Keratinocyte (primary cell): Measurements from ENCODE around the gene BRIP1. TPM values are rescaled to one million over a fixed set of nuclear protein-coding genes. Genes with fewer than 3 reads are reported as not detected.

Source experiments
- DNase-seq: peaks from one replicate; pipeline ENCODE4 v3.0.0-alpha.2; 2011; ENCODE audit warnings: low read depth, missing footprints, low spot score
- FAIRE-seq: peaks from 2 replicates; lab custom pipeline; 2011; peaks lifted over from hg19 to GRCh38; lab: Jason Lieb, UNC
- H2AFZ ChIP-seq: 2 replicates; pipeline ENCODE4 v1.6.0; 2012; ENCODE audit warnings: low read length, control low read depth, inconsistent platforms; ENCODE audit not compliant: control insufficient read depth
- H3K27ac ChIP-seq: 2 replicates; pipeline ENCODE4 v1.5.1; 2011; ENCODE audit warnings: low read length; ENCODE audit not compliant: control insufficient read depth, insufficient read depth
- H3K27me3 ChIP-seq: 3 replicates; pipeline ENCODE4 v1.6.0; 2011; ENCODE audit warnings: low read length; ENCODE audit not compliant: control insufficient read depth, insufficient read depth; ENCODE audit errors: extremely low read depth
- H3K36me3 ChIP-seq, 2 experiments: 2 replicates in 1 of 2; 3 replicates in 1 of 2; pipeline ENCODE4 v1.5.1; 2011; ENCODE audit warnings: low read length in 2 of 2, mild to moderate bottlenecking in 1 of 2; ENCODE audit not compliant: control insufficient read depth in 2 of 2, insufficient read depth in 2 of 2; ENCODE audit errors: extremely low read depth in 1 of 2
- H3K4me1 ChIP-seq: 3 replicates; pipeline ENCODE4 v1.5.1; 2011; ENCODE audit warnings: low read length; ENCODE audit not compliant: control insufficient read depth, insufficient read depth; ENCODE audit errors: extremely low read depth
- H3K4me2 ChIP-seq: 3 replicates; pipeline ENCODE4 v1.6.0; 2011; ENCODE audit warnings: low read depth, low read length; ENCODE audit not compliant: control insufficient read depth, insufficient read depth; ENCODE audit errors: extremely low read depth
- H3K4me3 ChIP-seq, 3 experiments: fragments of 200-600 bp in 1 of 3; sonication (generic) in 1 of 3; 2 replicates in 2 of 3; 3 replicates in 1 of 3; pipeline ENCODE4 v1.5.1; 2011 to 2016; ENCODE audit warnings: low read length in 3 of 3, mild to moderate bottlenecking in 3 of 3, control low read depth in 2 of 3, inconsistent platforms in 1 of 3, low read depth in 1 of 3, mixed read lengths in 1 of 3, mixed run types in 1 of 3, moderate library complexity in 1 of 3; ENCODE audit not compliant: control insufficient read depth in 2 of 3, insufficient read depth in 2 of 3; ENCODE audit errors: extremely low read depth in 1 of 3
- H3K79me2 ChIP-seq: 2 replicates; pipeline ENCODE4 v1.6.0; 2012; ENCODE audit warnings: low read length; ENCODE audit not compliant: control insufficient read depth, insufficient read depth
- H3K9ac ChIP-seq: 3 replicates; pipeline ENCODE4 v1.6.0; 2011; ENCODE audit warnings: low read length; ENCODE audit not compliant: control insufficient read depth, insufficient read depth; ENCODE audit errors: extremely low read depth
- H3K9me1 ChIP-seq: 3 replicates; pipeline ENCODE4 v1.6.0; 2011; ENCODE audit warnings: low read length; ENCODE audit not compliant: control insufficient read depth, insufficient read depth; ENCODE audit errors: extremely low read depth
- H3K9me3 ChIP-seq: 2 replicates; pipeline ENCODE4 v1.5.1; 2012; ENCODE audit warnings: low read depth, low read length; ENCODE audit not compliant: control insufficient read depth
- H4K20me1 ChIP-seq: 3 replicates; pipeline ENCODE4 v1.6.0; 2011; ENCODE audit warnings: low read length; ENCODE audit not compliant: control insufficient read depth, insufficient read depth; ENCODE audit errors: extremely low read depth
- EZH2 ChIP-seq: IDR thresholded peaks from one replicate; pipeline ENCODE4 v1.6.1; 2012; ENCODE audit warnings: inconsistent platforms, mild to moderate bottlenecking, low read length, moderate library complexity
- dilution Hi-C: fragments of 300-500 bp; cut with MboI; formaldehyde crosslinking; loops from one replicate; pipeline ENCODE4 v1.7.0; 2020; ENCODE audit warnings: low sequenced_read_pairs; ENCODE audit not compliant: extremely low pct_ligation_motif_present
- polyA plus RNA-seq, 5 experiments: library from polyadenylated mRNA; depleted of rRNA in 3 of 5; stranded (reverse) in 3 of 5; stranded (forward) in 1 of 5; unstranded in 1 of 5; fragments of >200 nt; gene quantifications; 1 replicate in 1 of 5; 2 replicates in 3 of 5; 3 replicates in 1 of 5; pipeline versions ENCODE4 v1.2.1 to v1.2.3, GENCODE V29; 2011 to 2012; ENCODE audit warnings: missing spikeins in 2 of 5, low read depth in 1 of 5, low replicate concordance in 1 of 5
- TF ChIP-seq, protein P1 (sequence below), 3 experiments: IDR thresholded peaks in 1 of 3; conservative IDR thresholded peaks in 1 of 3; optimal IDR thresholded peaks in 1 of 3; 2 replicates in 2 of 3; 3 replicates in 1 of 3; pipeline versions ENCODE3 to v1.5.1; 2011; ENCODE audit warnings: low read length in 3 of 3, mild to moderate bottlenecking in 3 of 3, moderate library complexity in 2 of 3, control low read depth in 1 of 3, inconsistent platforms in 1 of 3; ENCODE audit not compliant: insufficient read depth in 2 of 3; ENCODE audit errors: extremely low read depth in 1 of 3

Gene BRIP1
- polyA plus RNA-seq, 1 donor (not counting 4 experiments of a cell fraction or from before 2014, with no cell fraction given), result 4.0 TPM

DNA sequence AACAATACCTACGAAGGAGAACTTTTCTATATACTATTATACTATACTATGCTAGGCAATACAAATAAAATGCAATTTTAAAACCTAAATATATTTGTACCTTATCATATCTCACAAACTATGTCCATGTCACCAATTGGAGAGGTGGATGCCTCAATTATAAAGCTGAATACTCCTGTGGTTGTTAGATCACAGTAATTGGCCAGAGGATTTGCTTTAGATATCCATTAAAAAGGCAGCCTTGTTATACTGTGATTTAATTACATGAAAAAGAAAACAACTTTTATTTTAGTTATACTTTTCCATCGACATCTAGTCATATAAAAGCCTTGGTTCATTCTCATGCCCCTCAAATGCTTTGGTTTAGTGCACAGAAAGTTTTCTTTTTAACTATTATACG is 129.3 kb downstream of the BRIP1 start:
- no peaks in the 10 kb centered on the region for H3K36me3 ChIP-seq

DNA sequence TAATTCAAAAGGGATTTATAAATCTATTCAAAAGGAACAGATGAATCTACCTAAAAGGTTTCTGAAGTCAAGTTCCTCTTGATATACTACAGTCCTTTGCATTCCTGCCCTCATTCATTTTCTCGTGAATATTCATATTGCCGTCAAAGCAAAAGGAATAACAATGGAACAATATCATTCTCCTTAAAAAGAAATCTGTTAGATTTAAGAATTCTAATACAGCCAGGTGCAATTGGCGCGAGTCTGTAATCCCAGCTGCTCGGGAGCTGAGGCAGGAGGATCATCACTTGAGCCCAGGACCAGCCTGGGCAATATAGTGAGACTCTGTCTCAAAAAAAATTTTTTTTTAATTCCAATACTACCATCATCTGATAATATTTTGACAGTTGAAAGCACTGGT is 130.3 kb downstream of the BRIP1 start:
- FAIRE-seq, result no peak
- DNase-seq, result no peak

More for the DNA sequence above, 129.3 kb downstream of the BRIP1 start:
- no peaks in the 10 kb centered on the region for H3K9me3 ChIP-seq
- H3K9me1 ChIP-seq, result no peaks in the 10 kb centered on the region
- no peak for FAIRE-seq
- H3K79me2 ChIP-seq, result no peaks in the 10 kb centered on the region
- H3K27me3 ChIP-seq, result no peaks in the 10 kb centered on the region
- no peak overlapping the region for H3K27ac ChIP-seq
- H3K4me1 ChIP-seq, result no peaks in the 10 kb centered on the region
- H3K4me3 ChIP-seq, result no peak overlapping the region
- no peak for DNase-seq
- TF ChIP-seq EZH2, result no peak
- TF ChIP-seq, protein P1, sequence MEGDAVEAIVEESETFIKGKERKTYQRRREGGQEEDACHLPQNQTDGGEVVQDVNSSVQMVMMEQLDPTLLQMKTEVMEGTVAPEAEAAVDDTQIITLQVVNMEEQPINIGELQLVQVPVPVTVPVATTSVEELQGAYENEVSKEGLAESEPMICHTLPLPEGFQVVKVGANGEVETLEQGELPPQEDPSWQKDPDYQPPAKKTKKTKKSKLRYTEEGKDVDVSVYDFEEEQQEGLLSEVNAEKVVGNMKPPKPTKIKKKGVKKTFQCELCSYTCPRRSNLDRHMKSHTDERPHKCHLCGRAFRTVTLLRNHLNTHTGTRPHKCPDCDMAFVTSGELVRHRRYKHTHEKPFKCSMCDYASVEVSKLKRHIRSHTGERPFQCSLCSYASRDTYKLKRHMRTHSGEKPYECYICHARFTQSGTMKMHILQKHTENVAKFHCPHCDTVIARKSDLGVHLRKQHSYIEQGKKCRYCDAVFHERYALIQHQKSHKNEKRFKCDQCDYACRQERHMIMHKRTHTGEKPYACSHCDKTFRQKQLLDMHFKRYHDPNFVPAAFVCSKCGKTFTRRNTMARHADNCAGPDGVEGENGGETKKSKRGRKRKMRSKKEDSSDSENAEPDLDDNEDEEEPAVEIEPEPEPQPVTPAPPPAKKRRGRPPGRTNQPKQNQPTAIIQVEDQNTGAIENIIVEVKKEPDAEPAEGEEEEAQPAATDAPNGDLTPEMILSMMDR (optimal IDR thresholded peaks at IDR 0.05 in 1 of 3, IDR thresholded peaks at IDR 0.05 in 1 of 3, conservative IDR thresholded peaks at IDR 0.05 in 1 of 3; ENCODE audit: extremely low read depth in 1 of 3, insufficient read depth in 2 of 3, low read length in 3 of 3), result no peak
- no peak overlapping the region for H3K4me2 ChIP-seq
- H3K9ac ChIP-seq, result no peak overlapping the region
- H2AFZ ChIP-seq, result no peak overlapping the region
- dilution Hi-C loops, result no loop called here
- no peaks in the 10 kb centered on the region for H4K20me1 ChIP-seq

More for the DNA sequence above, 130.3 kb downstream of the BRIP1 start:
- Histone ChIP-seq H3K9ac (no peak overlapping the region), H3K4me2 (no peak overlapping the region), H3K4me1 (no peaks in the 10 kb centered on the region), H3K4me3 (no peak overlapping the region), H2AFZ (no peak overlapping the region), H3K27ac (no peak overlapping the region), H3K79me2 (no peaks in the 10 kb centered on the region), H3K9me1 (no peaks in the 10 kb centered on the region), H3K27me3 (no peaks in the 10 kb centered on the region), H3K9me3 (no peaks in the 10 kb centered on the region), H4K20me1 (no peaks in the 10 kb centered on the region), H3K36me3 (no peaks in the 10 kb centered on the region)
- dilution Hi-C loops, result no loop called here
- TF ChIP-seq EZH2, result no peak
- TF ChIP-seq, protein P1 (optimal IDR thresholded peaks at IDR 0.05 in 1 of 3, IDR thresholded peaks at IDR 0.05 in 1 of 3, conservative IDR thresholded peaks at IDR 0.05 in 1 of 3; ENCODE audit: extremely low read depth in 1 of 3, insufficient read depth in 2 of 3, low read length in 3 of 3), result no peak
